ENCODE results near the gene CSNK1G3. TPM values are rescaled to one million over a fixed set of nuclear protein-coding genes. Genes with fewer than 3 reads are reported as not detected.

CSNK1G3 gene
- total RNA-seq, 1 experiment from 2014 or later: 51.1 TPM

- no peak for TF ChIP-seq JUND (IDR thresholded peaks at IDR 0.05)
- TF ChIP-seq CTCF (IDR thresholded peaks at IDR 0.05 in 2 of 3, conservative IDR thresholded peaks at IDR 0.05 in 1 of 3; ENCODE audit: borderline replicate concordance in 1 of 3, insufficient read depth in 1 of 3, low read depth in 2 of 3, low read length in 2 of 3): no peak
- no peak for TF ChIP-seq SP1 (IDR thresholded peaks at IDR 0.05; ENCODE audit: low read depth)
- TF ChIP-seq POLR2AphosphoS5 (IDR thresholded peaks at IDR 0.05; ENCODE audit: low read depth, low read length): no peak
- TF ChIP-seq SRF (IDR thresholded peaks at IDR 0.05; ENCODE audit: low read depth): no peak
- no peak for TF ChIP-seq ZFX (IDR thresholded peaks at IDR 0.05)
- TF ChIP-seq, protein P1, sequence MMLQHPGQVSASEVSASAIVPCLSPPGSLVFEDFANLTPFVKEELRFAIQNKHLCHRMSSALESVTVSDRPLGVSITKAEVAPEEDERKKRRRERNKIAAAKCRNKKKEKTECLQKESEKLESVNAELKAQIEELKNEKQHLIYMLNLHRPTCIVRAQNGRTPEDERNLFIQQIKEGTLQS (IDR thresholded peaks at IDR 0.05): no peak
- TF ChIP-seq EZH2phosphoT487 (IDR thresholded peaks at IDR 0.05; ENCODE audit: borderline replicate concordance): no peak
- no peak for TF ChIP-seq CBX3 (IDR thresholded peaks at IDR 0.05; ENCODE audit: low read depth)
- no peak for TF ChIP-seq TCF7L2 (IDR thresholded peaks at IDR 0.05; ENCODE audit: borderline replicate concordance, extremely low read depth, insufficient read depth, insufficient read length)
Observed at GRCh38 chr5:123486951-123487655, 24.9 kb upstream of the CSNK1G3 start (continued).

- ChIA-PET RAD21 (ENCODE audit: low non-redundant PET in 1 of 2, low total read pairs in 2 of 2, uncharacterized antibody in 2 of 2, unreplicated experiment in 2 of 2) (no interaction called here), POLR2A (no interaction called here), CTCF (no interaction called here)
- no peak overlapping the region for H3K4me2 ChIP-seq (ENCODE audit: low read length)
- H3K4me1 ChIP-seq (ENCODE audit: control insufficient read depth in 1 of 2, insufficient read depth in 2 of 2, low read length in 2 of 2): no peaks in the 10 kb centered on the region
- intact Hi-C loops (cut with micrococcal nuclease): no loop called here
- DNase-seq (ENCODE audit: low read depth, low spot score): no peak
- no peaks in the 10 kb centered on the region for H4K20me1 ChIP-seq (ENCODE audit: insufficient read depth)
- H3K9ac ChIP-seq (ENCODE audit: low read length): no peak overlapping the region
- no peaks in the 10 kb centered on the region for H3K9me2 ChIP-seq (ENCODE audit: insufficient read depth)
- no peak overlapping the region for H3K4me3 ChIP-seq (replicated peaks in 1 of 2; ENCODE audit: low read depth in 1 of 2, low read length in 2 of 2)
- BruUV-seq (replicated peaks): no TSS peak
- H3K36me3 ChIP-seq (ENCODE audit: control insufficient read depth in 1 of 2, insufficient read depth in 2 of 2, low read length in 2 of 2): no peaks in the 10 kb centered on the region
- no peaks in the 10 kb centered on the region for H3K9me3 ChIP-seq (ENCODE audit: control insufficient read depth in 1 of 2, insufficient read depth in 1 of 2, low read depth in 1 of 2, low read length in 2 of 2)
- no peaks in the 10 kb centered on the region for H3K79me2 ChIP-seq (ENCODE audit: insufficient read depth, low read length)
- no peak overlapping the region for H3K27ac ChIP-seq (ENCODE audit: low read depth, low read length)
- no peaks in the 10 kb centered on the region for H3K27me3 ChIP-seq (ENCODE audit: insufficient read depth, low read length)
- H2AFZ ChIP-seq (ENCODE audit: low read depth, low read length, poor library complexity, severe bottlenecking): no peak overlapping the region
- no peak for ATAC-seq
- TF ChIP-seq POLR2A (IDR thresholded peaks at IDR 0.05; ENCODE audit: borderline replicate concordance, extremely low read depth, insufficient read depth, insufficient read length): no peak
- TF ChIP-seq EGR1 (IDR thresholded peaks at IDR 0.05; ENCODE audit: low read depth): no peak
- TF ChIP-seq YY1 (IDR thresholded peaks at IDR 0.05; ENCODE audit: extremely low read depth, insufficient replicate concordance, low read depth, low read length): no peak
- TF ChIP-seq RAD21 (IDR thresholded peaks at IDR 0.05; ENCODE audit: low read depth): no peak
- no peak for TF ChIP-seq REST (IDR thresholded peaks at IDR 0.05; ENCODE audit: low read depth)
- TF ChIP-seq CTCF (IDR thresholded peaks at IDR 0.05 in 2 of 3, conservative IDR thresholded peaks at IDR 0.05 in 1 of 3; ENCODE audit: borderline replicate concordance in 1 of 3, insufficient read depth in 1 of 3, low read depth in 2 of 3, low read length in 2 of 3): no peak
- TF ChIP-seq SRF (IDR thresholded peaks at IDR 0.05; ENCODE audit: low read depth): no peak
- TF ChIP-seq, protein P1 (IDR thresholded peaks at IDR 0.05): no peak
- TF ChIP-seq CBX3 (IDR thresholded peaks at IDR 0.05; ENCODE audit: low read depth): no peak
- no peak for TF ChIP-seq SIN3A (IDR thresholded peaks at IDR 0.05; ENCODE audit: low read depth)
- no peak for TF ChIP-seq POLR2AphosphoS5 (IDR thresholded peaks at IDR 0.05; ENCODE audit: low read depth, low read length)
- no peak for TF ChIP-seq JUND (IDR thresholded peaks at IDR 0.05)
Observed at GRCh38 chr5:123490974-123491373, 21.0 kb upstream of the CSNK1G3 start.

Measured in HCT116 (cell line).